ENCODE data around the gene DOC2B.

GRCh38 chr17:192666-193425, 11.4 kb upstream of the DOC2B start:
- TF ChIP-seq CTCF (IDR thresholded peaks at IDR 0.05) (no peak), POLR2A (IDR thresholded peaks at IDR 0.05) (no peak)

Measured in right lobe of liver (tissue), 4 donors.